ENCODE measurements around the gene KNDC1.
A peak's percentile ranks its signal among the peaks of the same experiment; 100 is the strongest.

The KNDC1 gene

DNA sequence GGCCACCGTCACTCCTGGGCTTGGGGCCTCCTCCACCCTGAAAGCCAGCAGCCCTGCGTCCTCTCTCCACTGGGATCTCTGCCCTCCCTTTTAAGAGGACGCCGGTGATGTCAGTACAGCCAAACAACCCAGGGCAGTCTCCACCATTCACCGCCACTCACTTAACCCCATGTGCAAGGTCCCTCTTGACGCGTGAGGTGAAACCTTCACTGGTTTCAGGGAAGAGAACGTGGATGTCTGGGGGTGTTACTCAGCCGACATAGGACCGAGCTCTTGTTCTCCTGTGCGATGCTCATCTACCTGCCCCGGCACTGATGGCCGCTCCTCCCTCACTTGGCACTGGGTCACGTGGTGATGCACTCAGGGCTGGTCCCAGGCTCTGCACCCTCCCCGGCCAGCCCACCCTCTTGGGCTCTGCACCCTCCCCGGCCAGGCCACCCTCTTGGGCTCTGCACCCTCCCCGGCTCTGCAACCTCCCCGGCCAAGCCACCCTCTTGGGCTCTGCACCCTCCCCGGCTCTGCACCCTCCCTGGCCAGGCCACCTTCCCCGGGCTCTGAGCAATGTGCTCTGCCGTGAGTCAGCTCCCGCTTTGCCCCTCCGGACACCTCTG lies 36.2 kb upstream of the KNDC1 start:
- Histone ChIP-seq H3K27me3 (replicated peaks; ENCODE audit: control insufficient read depth, insufficient read depth, low read length) (no peaks in the 10 kb centered on the region), H3K36me3 (ENCODE audit: control insufficient read depth, insufficient read depth, low read length) (no peaks in the 10 kb centered on the region), H3K4me3 (replicated peaks; ENCODE audit: low read depth, low read length) (no peak overlapping the region)
- TF ChIP-seq, protein P1, sequence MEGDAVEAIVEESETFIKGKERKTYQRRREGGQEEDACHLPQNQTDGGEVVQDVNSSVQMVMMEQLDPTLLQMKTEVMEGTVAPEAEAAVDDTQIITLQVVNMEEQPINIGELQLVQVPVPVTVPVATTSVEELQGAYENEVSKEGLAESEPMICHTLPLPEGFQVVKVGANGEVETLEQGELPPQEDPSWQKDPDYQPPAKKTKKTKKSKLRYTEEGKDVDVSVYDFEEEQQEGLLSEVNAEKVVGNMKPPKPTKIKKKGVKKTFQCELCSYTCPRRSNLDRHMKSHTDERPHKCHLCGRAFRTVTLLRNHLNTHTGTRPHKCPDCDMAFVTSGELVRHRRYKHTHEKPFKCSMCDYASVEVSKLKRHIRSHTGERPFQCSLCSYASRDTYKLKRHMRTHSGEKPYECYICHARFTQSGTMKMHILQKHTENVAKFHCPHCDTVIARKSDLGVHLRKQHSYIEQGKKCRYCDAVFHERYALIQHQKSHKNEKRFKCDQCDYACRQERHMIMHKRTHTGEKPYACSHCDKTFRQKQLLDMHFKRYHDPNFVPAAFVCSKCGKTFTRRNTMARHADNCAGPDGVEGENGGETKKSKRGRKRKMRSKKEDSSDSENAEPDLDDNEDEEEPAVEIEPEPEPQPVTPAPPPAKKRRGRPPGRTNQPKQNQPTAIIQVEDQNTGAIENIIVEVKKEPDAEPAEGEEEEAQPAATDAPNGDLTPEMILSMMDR (IDR thresholded peaks at IDR 0.05; ENCODE audit: insufficient read depth, low read length, poor library complexity, severe bottlenecking): no peak
- no peak for DNase-seq (ENCODE audit: extremely low read depth, insufficient read length)

DNA sequence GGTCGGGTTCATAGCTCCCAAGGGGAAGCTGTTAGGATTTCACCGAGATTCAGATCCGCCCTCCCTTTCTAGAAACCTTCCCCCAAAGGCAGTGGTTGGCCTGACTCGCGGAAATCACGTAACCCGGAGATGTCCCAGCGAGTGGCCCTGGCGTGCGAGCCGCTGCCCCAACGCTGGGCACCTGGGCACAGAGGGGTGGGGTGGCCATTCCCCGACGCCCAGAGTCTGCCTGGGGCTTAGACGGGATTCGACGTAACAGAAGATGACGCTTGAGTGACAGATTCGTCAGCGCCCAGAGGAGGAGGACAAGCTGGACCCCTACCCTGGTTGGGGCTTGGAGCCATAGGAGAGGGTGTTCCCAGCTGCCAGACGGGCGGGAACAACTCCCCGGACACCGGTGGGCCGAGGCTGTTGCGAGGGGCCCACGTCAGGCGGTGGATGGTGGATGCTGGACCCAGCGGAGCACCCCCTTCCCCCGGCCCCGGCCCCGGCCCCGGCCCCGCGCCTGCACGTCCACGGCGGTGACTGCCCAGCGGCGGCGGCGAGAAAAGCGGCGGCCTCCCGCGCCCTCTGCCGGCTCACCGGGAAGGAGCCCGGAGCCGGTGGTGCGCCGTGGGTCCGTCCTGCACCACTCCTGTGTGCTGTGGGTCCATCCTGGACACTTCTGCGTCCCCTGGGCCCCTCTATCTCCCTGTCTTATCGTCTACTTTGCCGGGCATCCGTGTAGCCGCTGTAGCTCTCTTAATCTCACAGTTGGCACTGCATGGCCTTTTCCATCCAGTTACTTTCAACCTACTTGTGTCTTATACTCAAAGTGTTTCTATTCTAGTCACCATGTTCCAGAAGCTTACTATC lies 35.4 kb upstream of the KNDC1 start:
- Histone ChIP-seq H3K36me3 (ENCODE audit: control insufficient read depth, insufficient read depth, low read length) (no peaks in the 10 kb centered on the region), H3K4me3 (replicated peaks; ENCODE audit: low read depth, low read length) (no peak overlapping the region), H3K27me3 (replicated peaks; ENCODE audit: control insufficient read depth, insufficient read depth, low read length) (no peaks in the 10 kb centered on the region)
- TF ChIP-seq, protein P1 (IDR thresholded peaks at IDR 0.05; ENCODE audit: insufficient read depth, low read length, poor library complexity, severe bottlenecking): no peak
- DNase-seq (ENCODE audit: extremely low read depth, insufficient read length): peak; percentile 9

DNA sequence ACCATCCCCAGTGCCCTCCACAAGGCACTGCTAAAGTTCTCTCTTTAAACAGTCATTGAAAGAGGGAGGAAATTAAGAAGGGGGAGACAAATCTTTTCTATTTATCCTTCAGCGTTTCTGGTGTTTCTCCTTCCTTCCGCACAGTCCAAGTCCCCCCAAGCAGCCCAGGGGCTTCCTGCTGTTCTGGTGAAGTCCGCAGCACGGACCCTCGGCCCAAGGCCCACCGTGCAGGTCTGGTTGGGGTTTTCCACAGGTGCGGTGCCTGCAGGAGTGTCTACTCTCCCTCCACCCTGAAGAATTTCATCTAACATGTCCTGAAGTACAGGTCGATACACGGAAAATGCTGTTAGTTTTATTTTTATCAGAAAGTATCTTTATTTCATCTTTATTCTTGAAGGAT lies 34.1 kb upstream of the KNDC1 start:
- TF ChIP-seq, protein P1 (IDR thresholded peaks at IDR 0.05; ENCODE audit: insufficient read depth, low read length, poor library complexity, severe bottlenecking): no peak
- Histone ChIP-seq H3K27me3 (replicated peaks; ENCODE audit: control insufficient read depth, insufficient read depth, low read length) (no peaks in the 10 kb centered on the region), H3K4me3 (replicated peaks; ENCODE audit: low read depth, low read length) (no peak overlapping the region), H3K36me3 (ENCODE audit: control insufficient read depth, insufficient read depth, low read length) (no peaks in the 10 kb centered on the region)
- DNase-seq (ENCODE audit: extremely low read depth, insufficient read length): no peak

DNA sequence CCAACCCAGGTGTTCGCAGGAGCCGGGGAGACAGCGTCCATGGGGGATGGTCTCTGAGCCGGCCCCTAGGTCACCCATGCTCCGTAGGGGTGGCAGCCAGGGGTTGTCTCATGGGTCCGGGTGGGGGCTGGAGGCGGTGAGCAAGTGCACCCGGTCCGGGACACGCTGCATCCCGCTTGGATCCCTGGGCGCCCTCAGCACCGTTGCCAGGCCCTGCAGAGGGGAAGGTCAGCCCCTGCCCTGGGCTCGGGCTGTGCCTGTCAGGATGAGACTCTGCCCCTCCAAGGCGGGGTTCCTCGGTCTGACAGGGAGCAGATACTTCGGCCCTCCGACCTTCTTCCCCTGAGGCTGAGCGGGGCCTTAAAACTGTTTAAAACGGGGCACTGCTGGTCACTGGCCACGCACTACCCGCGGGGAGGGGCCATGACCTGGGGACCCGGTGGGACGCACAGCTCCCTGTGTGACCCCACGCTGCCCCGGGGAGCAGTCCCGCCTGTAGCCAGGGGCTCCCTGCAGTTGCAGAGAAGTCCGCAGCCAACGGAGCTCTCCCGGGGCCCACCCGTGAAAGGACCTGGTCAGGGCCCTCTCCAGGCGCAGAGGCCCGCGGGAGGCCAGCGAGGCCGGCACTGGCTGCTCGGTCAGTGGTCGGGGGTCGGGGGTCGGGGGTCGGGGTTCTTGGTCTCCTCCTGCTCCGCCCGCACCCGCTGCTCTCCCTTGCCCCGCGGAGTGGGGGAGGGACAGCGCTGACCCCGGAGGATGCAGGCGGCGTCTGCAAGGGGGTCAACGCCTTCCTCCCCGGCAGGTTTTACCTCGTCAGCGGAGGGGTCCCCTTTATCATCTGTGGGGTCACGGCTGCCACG lies 33.4 kb upstream of the KNDC1 start:
- DNase-seq (ENCODE audit: extremely low read depth, insufficient read length): no peak
- Histone ChIP-seq H3K4me3 (replicated peaks; ENCODE audit: low read depth, low read length) (no peak overlapping the region), H3K27me3 (replicated peaks; ENCODE audit: control insufficient read depth, insufficient read depth, low read length) (no peaks in the 10 kb centered on the region), H3K36me3 (ENCODE audit: control insufficient read depth, insufficient read depth, low read length) (no peaks in the 10 kb centered on the region)
- TF ChIP-seq, protein P1 (IDR thresholded peaks at IDR 0.05; ENCODE audit: insufficient read depth, low read length, poor library complexity, severe bottlenecking): no peak

DNA sequence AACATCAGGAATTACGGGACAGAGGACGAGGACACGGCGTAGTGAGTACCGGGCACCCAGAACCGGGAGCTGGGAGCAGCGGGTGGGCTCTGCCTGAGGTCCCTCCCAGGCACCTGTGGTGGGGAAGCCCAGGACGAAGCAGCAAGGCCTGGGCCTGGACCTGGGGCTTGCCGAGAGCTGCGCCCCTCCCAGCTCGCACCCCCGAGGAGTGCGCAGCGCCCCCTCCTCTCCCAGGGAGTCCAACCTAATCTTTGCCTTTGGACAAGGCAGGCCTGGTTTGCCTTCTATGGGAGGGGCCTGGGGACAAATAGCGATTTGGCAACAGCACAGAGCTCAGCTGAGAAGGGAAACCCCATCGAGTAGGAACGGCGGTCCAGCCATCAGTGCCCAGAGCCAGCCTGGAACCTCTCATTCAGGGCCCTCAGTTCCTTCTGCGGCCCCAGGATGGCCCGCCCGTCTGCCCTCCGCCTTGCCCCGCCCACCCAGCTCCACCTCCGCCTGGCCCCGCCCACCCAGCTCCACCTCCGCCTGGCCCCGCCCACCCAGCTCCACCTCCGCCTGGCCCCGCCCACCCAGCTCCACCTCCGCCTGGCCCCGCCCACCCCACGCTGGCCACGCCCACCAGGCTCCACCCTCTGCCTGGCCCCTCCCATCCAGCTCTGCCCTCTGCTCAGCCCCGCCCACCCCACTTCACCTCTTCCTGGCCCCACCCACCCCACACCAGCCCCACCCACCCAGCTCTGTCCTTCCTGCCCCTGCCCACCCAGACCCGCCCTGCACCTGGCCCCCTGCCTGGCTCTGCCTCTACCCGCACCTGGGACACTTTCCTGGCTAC lies 32.5 kb upstream of the KNDC1 start:
- no peak for DNase-seq (ENCODE audit: extremely low read depth, insufficient read length)
- H3K36me3 ChIP-seq (ENCODE audit: control insufficient read depth, insufficient read depth, low read length): no peaks in the 10 kb centered on the region
- TF ChIP-seq, protein P1 (IDR thresholded peaks at IDR 0.05; ENCODE audit: insufficient read depth, low read length, poor library complexity, severe bottlenecking): no peak
- H3K4me3 ChIP-seq (replicated peaks; ENCODE audit: low read depth, low read length): no peak overlapping the region
- no peaks in the 10 kb centered on the region; the same call in 1 of the 2 replicates for H3K27me3 ChIP-seq (replicated peaks; ENCODE audit: control insufficient read depth, insufficient read depth, low read length)
